Upper lobe of left lung (tissue), 4 donors: ENCODE measurements around the gene C1QTNF5.

Experiments used
- EP300 ChIP-seq, 4 donors: sonication (generic); formaldehyde crosslinking; IDR thresholded peaks; one replicate each; pipeline ENCODE4 v1.5.1; 2017; ENCODE audit warnings: antibody characterized with exemption in 4 of 4, control low read depth in 2 of 4
- POLR2A ChIP-seq, 4 donors: fragments of 450-650 bp; IDR thresholded peaks; one replicate each; pipeline ENCODE4 v1.5.1; 2016 to 2017; ENCODE audit warnings: antibody characterized with exemption in 4 of 4, mild to moderate bottlenecking in 2 of 4
- POLR2AphosphoS5 ChIP-seq, 2 donors: sonication (generic); formaldehyde crosslinking; IDR thresholded peaks; one replicate each; pipeline ENCODE4 v1.5.1; 2017; ENCODE audit warnings: antibody characterized with exemption in 2 of 2
- TF ChIP-seq, protein P1 (sequence below), 6 experiments: fragments of 450-650 bp in 4 of 6; fragments of 200-600 bp in 2 of 6; sonication (generic) in 2 of 6; IDR thresholded peaks; one replicate each; pipeline ENCODE4 v1.5.1; 2016 to 2019; ENCODE audit warnings: antibody characterized with exemption in 6 of 6

DNA sequence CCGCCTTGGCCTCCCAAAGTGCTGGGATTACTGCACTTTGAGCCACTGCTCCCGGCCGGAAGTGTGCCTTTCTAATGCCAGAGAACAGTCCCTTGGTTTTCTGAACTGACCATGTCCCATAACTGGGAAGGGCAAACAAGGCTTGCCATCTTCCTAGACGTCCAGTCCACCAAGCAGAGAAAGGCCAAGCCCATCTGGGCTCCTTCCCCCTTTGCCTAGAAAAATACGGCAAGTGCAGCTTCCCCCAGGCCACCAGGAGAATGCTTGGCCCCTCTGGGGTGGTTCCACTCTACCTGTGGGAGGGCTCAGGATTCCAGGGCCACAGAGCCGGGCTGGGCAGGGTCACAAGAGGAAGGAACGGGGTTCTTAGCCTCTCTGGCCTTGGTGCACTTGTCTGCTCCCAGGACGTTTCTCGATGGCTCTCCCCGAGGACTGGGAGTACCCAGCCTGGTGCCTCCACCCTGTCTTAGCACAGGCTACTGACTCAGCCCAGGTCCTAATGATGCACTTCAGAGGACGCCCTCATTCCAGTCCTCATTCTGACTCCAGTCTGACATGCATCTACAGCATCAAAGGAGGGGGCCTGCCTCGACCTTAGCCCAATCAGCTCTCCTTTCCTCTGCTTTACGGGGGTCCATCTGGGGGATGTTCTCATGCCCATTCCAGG, 39.6 kb upstream of the C1QTNF5 start:
- TF ChIP-seq, protein P1, sequence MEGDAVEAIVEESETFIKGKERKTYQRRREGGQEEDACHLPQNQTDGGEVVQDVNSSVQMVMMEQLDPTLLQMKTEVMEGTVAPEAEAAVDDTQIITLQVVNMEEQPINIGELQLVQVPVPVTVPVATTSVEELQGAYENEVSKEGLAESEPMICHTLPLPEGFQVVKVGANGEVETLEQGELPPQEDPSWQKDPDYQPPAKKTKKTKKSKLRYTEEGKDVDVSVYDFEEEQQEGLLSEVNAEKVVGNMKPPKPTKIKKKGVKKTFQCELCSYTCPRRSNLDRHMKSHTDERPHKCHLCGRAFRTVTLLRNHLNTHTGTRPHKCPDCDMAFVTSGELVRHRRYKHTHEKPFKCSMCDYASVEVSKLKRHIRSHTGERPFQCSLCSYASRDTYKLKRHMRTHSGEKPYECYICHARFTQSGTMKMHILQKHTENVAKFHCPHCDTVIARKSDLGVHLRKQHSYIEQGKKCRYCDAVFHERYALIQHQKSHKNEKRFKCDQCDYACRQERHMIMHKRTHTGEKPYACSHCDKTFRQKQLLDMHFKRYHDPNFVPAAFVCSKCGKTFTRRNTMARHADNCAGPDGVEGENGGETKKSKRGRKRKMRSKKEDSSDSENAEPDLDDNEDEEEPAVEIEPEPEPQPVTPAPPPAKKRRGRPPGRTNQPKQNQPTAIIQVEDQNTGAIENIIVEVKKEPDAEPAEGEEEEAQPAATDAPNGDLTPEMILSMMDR (IDR thresholded peaks at IDR 0.05): no peak
- no peak for TF ChIP-seq POLR2A (IDR thresholded peaks at IDR 0.05)
- TF ChIP-seq EP300 (IDR thresholded peaks at IDR 0.05): no peak
- no peak for TF ChIP-seq POLR2AphosphoS5 (IDR thresholded peaks at IDR 0.05)
